NCI-H1436 (cell line): ENCODE data around the gene DENND4C.
"Not testable (repeated sequence)": the region's sequence is repeated elsewhere in the genome, so short reads cannot be mapped to it uniquely, and the experiment has no call there.

Experiments used
- DNase-seq: peaks from one replicate; lab custom pipeline; 2025; lab: John Stamatoyannopoulos, UW

DENND4C gene

GRCh38 chr9:19224563-19224962, 5.9 kb upstream of the DENND4C start:
- no peak for DNase-seq

- no peak for DNase-seq
Observed at GRCh38 chr9:19229595-19230354, 718 bp upstream of the DENND4C start.

GRCh38 chr9:19231126-19231903, 822 bp downstream of the DENND4C start:
- DNase-seq, result no peak

GRCh38 chr9:19231904-19232822, 1.7 kb downstream of the DENND4C start:
- no peak for DNase-seq

- DNase-seq, result no peak
Observed at GRCh38 chr9:19232823-19233194, 2.3 kb downstream of the DENND4C start.

- no peak for DNase-seq
Observed at GRCh38 chr9:19233344-19233743, 2.9 kb downstream of the DENND4C start.

- no peak for DNase-seq
Observed at GRCh38 chr9:19239955-19240354, 9.5 kb downstream of the DENND4C start.

- no peak for DNase-seq
Observed at GRCh38 chr9:19241728-19242127, 11.2 kb downstream of the DENND4C start.

GRCh38 chr9:19243366-19244033, 13.0 kb downstream of the DENND4C start:
- no peak for DNase-seq

- no peak for DNase-seq
Observed at GRCh38 chr9:19246891-19247290, 16.4 kb downstream of the DENND4C start.

- DNase-seq, result no peak
Observed at GRCh38 chr9:19247420-19247819, 16.9 kb downstream of the DENND4C start.

GRCh38 chr9:19250346-19250745, 19.9 kb downstream of the DENND4C start:
- DNase-seq, result not testable (repeated sequence)

GRCh38 chr9:19251203-19251602, 20.7 kb downstream of the DENND4C start:
- not testable (repeated sequence) for DNase-seq

GRCh38 chr9:19251622-19252021, 21.1 kb downstream of the DENND4C start:
- not testable (repeated sequence) for DNase-seq

- no peak for DNase-seq
Observed at GRCh38 chr9:19252174-19252884, 21.8 kb downstream of the DENND4C start.

- no peak for DNase-seq
Observed at GRCh38 chr9:19252885-19253219, 22.4 kb downstream of the DENND4C start.

- no peak for DNase-seq
Observed at GRCh38 chr9:19255112-19255511, 24.6 kb downstream of the DENND4C start.

- DNase-seq, result no peak
Observed at GRCh38 chr9:19255821-19256220, 25.3 kb downstream of the DENND4C start.

- not testable (repeated sequence) for DNase-seq
Observed at GRCh38 chr9:19259665-19260255, 29.3 kb downstream of the DENND4C start.

- not testable (repeated sequence) for DNase-seq
Observed at GRCh38 chr9:19265602-19266001, 35.1 kb downstream of the DENND4C start.
